ENCODE results near the gene MAGI1. TPM values are rescaled to one million over a fixed set of nuclear protein-coding genes. Genes with fewer than 3 reads are reported as not detected.

Gene MAGI1
- total RNA-seq, 1 experiment from 2014 or later, result 38.6 TPM

DNA sequence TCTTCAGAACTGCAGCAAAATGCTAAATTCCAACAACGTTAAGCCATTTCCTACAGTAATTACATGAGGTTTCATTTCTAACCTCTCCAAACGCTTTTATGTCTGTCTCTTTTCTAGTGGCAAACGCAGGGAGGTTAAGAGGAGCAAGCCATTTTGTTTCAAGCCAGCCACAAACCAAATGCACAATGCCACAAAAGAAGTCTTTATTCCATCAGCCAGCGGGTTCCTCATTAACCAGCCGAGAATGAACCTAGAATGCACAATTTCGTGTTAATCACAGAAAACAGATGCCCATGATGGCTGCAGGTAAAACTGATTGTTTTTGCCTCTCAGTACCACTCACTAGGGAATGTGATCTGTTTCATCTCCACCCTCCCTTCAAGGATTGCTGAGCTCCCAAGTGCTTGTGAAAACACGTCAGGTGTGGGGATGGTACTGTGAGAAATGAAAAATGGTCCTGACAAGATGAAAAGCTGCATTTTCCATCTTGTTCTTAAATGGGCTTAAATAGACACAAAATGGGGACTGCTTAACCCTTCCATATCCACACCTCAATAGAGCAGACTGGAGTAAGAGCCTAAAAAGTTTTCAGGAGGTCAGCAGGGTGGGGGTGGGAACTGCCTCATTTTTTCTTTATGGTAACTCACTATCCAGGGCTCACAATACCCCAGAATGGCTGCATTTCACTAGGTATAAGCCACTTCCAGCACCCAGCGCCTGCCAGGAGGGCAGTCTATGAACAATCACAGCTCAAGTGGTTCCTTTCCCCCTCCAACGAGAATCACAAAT lies 277.1 kb downstream of the MAGI1 start:
- BruUV-seq (replicated peaks), result no TSS peak
- H3K4me2 ChIP-seq (ENCODE audit: low read length), result no peak overlapping the region
- H3K27me3 ChIP-seq (ENCODE audit: insufficient read depth, low read length), result no peaks in the 10 kb centered on the region
- no peak overlapping the region for H2AFZ ChIP-seq (ENCODE audit: low read depth, low read length, poor library complexity, severe bottlenecking)
- no peaks in the 10 kb centered on the region for H3K9me3 ChIP-seq (ENCODE audit: control insufficient read depth in 1 of 2, insufficient read depth in 1 of 2, low read depth in 1 of 2, low read length in 2 of 2)
- intact Hi-C loops (cut with micrococcal nuclease), result no loop called here
- no peak overlapping the region for H3K4me3 ChIP-seq (replicated peaks in 1 of 2; ENCODE audit: low read depth in 1 of 2, low read length in 2 of 2)
- RAD21 ChIA-PET (ENCODE audit: low non-redundant PET in 1 of 2, low total read pairs in 2 of 2, uncharacterized antibody in 2 of 2, unreplicated experiment in 2 of 2), result no interaction called here
- DNase-seq (ENCODE audit: low read depth, low spot score) (no peak), ATAC-seq (no peak)
- H3K9ac ChIP-seq (ENCODE audit: low read length), result no peak overlapping the region
- CTCF ChIA-PET, result no interaction called here
- H4K20me1 ChIP-seq (ENCODE audit: insufficient read depth), result no peaks in the 10 kb centered on the region
- H3K4me1 ChIP-seq (ENCODE audit: control insufficient read depth in 1 of 2, insufficient read depth in 2 of 2, low read length in 2 of 2), result no peaks in the 10 kb centered on the region
- peaks cover 3% of the 10 kb centered on the region; the same call in 1 of the 2 replicates for H3K79me2 ChIP-seq (ENCODE audit: insufficient read depth, low read length)
- no peaks in the 10 kb centered on the region for H3K9me2 ChIP-seq (ENCODE audit: insufficient read depth)
- POLR2A ChIA-PET, result no interaction called here
- no peak overlapping the region for H3K27ac ChIP-seq (ENCODE audit: low read depth, low read length)
- TF ChIP-seq RAD21 (IDR thresholded peaks at IDR 0.05; ENCODE audit: low read depth) (no peak), EZH2 (IDR thresholded peaks at IDR 0.05) (no peak), SP1 (IDR thresholded peaks at IDR 0.05; ENCODE audit: low read depth) (no peak), ELF1 (IDR thresholded peaks at IDR 0.05; ENCODE audit: borderline replicate concordance, low read depth) (no peak)
- H3K36me3 ChIP-seq (ENCODE audit: control insufficient read depth in 1 of 2, insufficient read depth in 2 of 2, low read length in 2 of 2), result no peaks in the 10 kb centered on the region

DNA sequence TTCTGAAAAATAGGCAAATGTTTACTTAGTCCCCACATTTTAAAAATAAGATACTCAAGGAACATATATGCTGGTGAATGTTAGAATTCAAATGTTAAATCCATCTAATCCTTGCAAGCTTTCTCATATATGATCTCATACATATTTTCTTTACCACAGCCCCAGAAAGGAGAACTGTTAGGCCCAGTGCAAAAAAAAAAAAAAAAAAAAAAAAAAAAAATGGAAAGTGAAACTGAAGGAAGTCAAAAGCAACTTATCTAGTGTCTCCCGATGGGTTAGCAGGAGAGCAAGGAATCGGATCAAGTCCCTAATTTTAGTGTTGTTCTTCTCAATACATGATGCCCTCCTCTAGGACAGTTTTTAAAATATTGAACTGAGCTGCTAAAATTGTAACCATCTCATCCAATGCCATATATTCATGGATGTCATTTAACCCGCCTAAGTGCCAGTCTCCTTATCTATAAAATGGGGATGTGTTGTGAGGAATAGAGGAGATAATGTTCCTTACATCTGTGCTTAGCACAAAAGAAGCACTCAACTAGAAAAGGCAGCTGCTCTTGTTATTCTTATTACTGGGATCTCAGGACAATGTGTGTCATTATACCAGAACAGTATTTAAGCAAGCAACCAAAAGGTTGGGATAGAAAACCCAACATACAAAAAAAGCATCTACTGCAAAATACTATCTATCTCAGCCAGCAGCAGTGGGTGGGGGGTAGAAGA lies 279.7 kb downstream of the MAGI1 start:
- Histone ChIP-seq H3K4me3 (replicated peaks in 1 of 2; ENCODE audit: low read depth in 1 of 2, low read length in 2 of 2) (no peak overlapping the region), H3K4me2 (ENCODE audit: low read length) (no peak overlapping the region), H4K20me1 (ENCODE audit: insufficient read depth) (no peaks in the 10 kb centered on the region), H3K79me2 (ENCODE audit: insufficient read depth, low read length) (peaks cover 3% of the 10 kb centered on the region; the same call in 1 of the 2 replicates), H3K4me1 (ENCODE audit: control insufficient read depth in 1 of 2, insufficient read depth in 2 of 2, low read length in 2 of 2) (no peaks in the 10 kb centered on the region), H3K9me2 (ENCODE audit: insufficient read depth) (no peaks in the 10 kb centered on the region), H3K27me3 (ENCODE audit: insufficient read depth, low read length) (no peaks in the 10 kb centered on the region), H3K9me3 (ENCODE audit: control insufficient read depth in 1 of 2, insufficient read depth in 1 of 2, low read depth in 1 of 2, low read length in 2 of 2) (no peaks in the 10 kb centered on the region), H3K27ac (ENCODE audit: low read depth, low read length) (no peak overlapping the region), H3K9ac (ENCODE audit: low read length) (no peak overlapping the region), H3K36me3 (ENCODE audit: control insufficient read depth in 1 of 2, insufficient read depth in 2 of 2, low read length in 2 of 2) (no peaks in the 10 kb centered on the region), H2AFZ (ENCODE audit: low read depth, low read length, poor library complexity, severe bottlenecking) (no peak overlapping the region)
- ChIA-PET POLR2A (no interaction called here), RAD21 (ENCODE audit: low non-redundant PET in 1 of 2, low total read pairs in 2 of 2, uncharacterized antibody in 2 of 2, unreplicated experiment in 2 of 2) (no interaction called here), CTCF (no interaction called here)
- intact Hi-C loops (cut with micrococcal nuclease), result no loop called here
- ATAC-seq (no peak), DNase-seq (ENCODE audit: low read depth, low spot score) (no peak)
- no TSS peak for BruUV-seq (replicated peaks)
- TF ChIP-seq TCF7L2 (IDR thresholded peaks at IDR 0.05; ENCODE audit: borderline replicate concordance, extremely low read depth, insufficient read depth, insufficient read length) (no peak), SP1 (IDR thresholded peaks at IDR 0.05; ENCODE audit: low read depth) (no peak), EZH2phosphoT487 (IDR thresholded peaks at IDR 0.05; ENCODE audit: borderline replicate concordance) (no peak), CBX3 (IDR thresholded peaks at IDR 0.05; ENCODE audit: low read depth) (no peak)
